Left forelimb (tissue), 1 donor: ENCODE measurements around the gene RMND1.

Experiments
- DNase-seq: peaks from one replicate; pipeline ENCODE4 v3.0.0-alpha.2; 2018; ENCODE audit warnings: low spot score

Gene RMND1

DNA sequence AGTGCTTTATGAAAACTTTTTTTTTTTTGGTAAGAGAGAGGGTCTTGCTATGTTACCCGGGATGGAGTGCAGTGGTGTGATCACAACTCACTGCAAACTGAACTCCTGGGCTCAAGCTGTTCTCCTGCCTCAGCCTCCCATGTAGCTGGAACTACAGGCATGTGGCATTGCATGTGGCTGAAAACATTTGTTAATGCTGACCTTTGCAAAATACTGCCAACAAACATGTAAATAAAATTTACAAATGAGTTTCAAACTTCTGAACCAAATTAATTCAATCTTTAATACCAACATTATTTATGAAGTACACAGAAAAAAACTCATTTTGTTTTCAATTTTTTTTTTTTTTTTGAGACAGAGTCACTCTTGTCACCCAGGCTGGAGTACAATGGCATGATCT, 34.4 kb downstream of the RMND1 start:
- no peak for DNase-seq

DNA sequence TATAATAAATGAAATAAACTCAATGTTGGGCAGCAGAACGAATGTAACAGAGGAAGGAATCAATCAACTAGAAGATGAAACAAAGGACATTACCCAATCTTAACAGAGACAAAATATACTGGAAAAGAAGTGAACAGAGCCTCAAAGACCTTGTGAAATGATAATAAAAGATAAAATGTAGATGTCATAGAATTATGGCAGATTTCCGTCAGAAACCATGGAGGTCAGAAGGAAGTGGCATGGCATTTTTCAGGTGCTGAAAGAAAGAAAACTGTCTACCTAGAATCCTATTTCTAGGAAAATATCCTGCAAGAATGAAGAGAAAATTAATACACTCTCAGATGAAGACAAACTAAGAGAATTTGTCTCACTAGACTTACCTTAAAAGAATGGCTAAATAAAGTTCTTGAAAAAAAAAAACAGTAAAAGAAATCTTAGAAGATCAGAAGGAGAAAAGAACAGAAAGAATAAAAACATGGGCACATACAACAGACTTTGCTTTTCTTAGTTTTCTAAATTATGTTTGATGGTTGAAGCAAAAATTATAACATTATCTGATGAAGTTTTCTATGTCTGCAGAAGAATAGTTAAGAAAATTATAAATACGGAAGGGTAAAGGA, 37.2 kb downstream of the RMND1 start:
- DNase-seq: no peak

DNA sequence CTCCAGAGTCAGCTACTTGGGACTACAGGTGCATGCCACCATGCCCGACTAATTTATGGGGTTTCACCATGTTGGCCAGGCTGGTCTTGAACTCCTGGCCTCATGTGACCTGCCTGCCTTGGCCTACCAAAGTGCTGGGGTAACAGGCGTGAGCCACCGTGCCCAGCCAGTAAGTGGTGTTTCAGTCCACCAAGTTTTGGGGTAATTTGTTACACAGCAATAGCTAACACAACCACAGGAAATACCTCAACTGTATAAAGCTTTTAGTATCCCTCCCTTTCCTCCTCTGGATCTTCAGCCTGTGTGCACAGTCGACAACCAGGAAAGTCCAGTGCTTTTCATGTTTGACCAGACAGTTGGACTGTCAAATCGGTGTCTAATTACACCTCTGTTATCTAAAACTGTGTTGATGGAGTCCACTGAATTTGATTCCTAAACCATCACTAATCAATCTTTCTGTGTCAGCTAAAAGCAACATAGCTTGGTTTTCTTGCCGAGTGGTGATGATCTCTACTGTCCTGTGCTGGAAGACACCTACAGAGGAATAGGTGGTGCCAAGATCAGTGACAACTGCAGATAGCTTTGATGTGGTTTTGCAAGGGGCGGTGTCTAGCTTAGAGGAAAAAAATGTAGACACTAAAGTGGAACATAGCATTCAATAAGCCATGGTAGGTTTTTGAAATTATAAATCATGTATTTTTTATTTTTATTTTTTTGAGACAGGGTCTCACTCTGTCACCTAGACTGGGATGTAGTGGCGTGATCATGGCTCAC, 38.4 kb downstream of the RMND1 start:
- no peak for DNase-seq

DNA sequence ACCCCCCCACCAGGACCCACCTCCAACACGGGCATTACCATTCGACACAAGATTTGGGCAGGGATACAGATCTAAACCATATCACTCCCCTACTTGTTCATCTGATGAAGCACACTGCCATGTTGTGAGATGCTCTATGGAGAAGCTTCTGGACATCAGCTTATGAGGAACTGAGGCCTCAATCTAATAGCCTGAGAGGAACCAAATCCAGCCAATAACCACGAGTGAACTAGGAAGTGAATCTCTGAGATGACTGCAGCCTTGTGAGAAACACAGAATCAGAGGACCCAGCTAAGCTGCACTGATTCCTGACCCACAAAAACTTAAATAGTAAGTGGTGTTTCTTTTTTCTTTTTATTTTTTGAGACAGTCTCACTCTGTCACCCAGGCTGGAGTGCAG, 39.0 kb downstream of the RMND1 start:
- no peak for DNase-seq

DNA sequence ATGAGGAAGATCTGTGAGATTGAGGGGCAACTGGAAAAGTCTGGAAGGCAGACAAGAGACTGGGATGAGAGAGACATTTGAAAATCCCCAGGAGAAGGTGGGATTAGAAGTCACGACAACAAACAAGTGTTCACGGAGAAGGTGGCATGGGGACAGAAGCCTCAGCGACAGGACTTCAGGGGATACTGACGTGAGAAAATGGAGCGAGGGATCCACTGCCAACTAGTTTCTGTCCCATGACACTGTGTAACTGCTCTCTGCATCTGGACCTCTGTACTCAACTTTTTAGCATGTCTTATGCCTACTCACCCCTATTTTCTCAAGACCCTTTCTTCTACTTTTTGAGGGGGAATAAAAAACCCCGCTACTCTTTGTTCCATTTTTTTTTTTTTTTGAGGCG, 42.2 kb downstream of the RMND1 start:
- DNase-seq: no peak

DNA sequence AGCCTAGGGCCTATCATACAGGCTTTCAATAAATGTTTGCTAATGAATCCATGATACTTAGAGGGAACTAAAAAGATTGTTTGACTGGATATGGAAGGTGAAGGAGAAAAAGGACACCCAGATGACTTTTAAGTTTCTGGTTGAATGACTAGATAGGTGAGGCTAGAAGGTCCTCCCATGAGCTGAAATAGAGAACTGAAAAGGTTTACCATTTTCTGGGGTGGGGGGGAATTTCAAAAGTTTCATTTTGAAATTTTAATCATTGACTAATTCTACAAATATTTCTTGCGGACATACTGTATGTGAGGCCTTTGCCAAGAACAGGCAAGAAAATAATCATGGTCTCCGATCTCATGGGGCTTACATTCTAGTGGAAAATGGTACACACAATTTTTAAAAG, 42.7 kb downstream of the RMND1 start:
- no peak for DNase-seq

DNA sequence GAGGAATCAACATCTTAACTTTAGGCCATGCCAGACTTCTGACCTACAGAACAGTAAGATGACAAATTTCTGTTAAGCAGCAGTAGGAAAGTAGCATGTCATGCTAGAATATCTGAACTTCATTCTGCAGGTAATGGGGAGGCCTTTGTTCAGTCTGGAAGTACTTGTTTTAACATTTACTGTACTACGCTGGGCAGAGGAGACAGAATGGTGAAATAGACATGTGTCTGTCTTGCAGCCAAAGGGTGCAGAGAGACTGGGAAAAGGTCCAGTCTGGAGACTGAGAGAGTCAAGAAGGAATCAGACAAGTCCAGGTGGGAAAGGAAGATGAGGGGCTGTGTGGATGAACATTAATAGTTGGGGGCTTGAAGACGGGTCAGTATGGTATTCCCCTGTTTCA, 43.1 kb downstream of the RMND1 start:
- DNase-seq: no peak

DNA sequence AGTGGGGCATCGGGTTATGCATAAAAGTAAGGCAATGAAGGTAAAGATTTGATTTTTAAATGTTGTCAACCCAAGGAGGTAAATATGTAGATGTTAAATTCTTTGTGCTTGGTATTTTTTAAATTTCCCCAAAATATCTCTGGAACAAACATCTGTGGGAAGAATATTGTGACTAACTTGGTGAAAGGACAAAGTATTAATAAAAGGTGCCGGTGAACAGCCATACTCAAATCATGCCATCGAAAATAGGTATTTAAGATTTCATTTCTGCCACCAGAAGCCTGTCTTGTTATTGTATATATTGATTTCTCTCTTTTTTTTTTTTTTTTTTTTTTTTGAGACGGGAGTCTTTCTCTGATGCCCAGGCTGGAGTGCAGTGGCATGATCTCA, 48.0 kb downstream of the RMND1 start:
- no peak for DNase-seq

DNA sequence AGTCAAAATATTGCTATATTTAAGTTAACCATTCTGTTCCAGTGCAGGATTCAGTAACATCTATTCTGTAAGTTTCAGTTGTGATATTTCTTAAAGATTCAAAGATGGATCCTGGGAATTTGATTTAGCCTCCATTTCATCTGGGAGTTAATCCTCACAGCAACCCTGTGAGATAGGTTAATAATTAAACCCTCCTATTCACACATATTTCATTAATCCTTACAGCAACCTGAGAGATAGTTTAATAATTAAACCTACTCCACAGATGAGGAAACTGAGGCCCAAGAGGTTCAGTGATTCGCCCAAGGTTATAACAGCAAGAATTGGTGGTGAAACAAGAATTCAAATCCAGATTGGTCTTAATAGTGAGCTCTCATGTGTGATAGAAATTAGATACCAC, 49.7 kb downstream of the RMND1 start:
- DNase-seq: no peak

DNA sequence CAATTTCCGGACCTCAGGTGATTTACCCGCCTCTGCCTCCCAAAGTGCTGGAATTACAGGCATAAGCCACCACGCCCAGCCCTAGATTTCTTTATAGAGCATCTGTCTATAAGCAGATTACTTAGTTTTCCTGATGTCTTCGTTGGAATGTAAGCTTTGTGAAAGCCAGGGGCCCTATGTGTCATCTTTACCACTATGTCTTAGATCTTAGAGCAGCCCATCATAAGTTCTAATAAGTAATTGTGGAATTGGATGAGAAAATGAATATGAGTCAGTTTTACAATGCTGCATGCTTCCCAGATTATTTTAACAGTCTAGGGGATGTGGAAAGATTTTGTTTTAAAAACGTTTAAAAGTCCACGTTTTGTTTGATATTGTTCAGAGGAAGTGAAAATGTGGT, 51.5 kb downstream of the RMND1 start:
- no peak for DNase-seq

DNA sequence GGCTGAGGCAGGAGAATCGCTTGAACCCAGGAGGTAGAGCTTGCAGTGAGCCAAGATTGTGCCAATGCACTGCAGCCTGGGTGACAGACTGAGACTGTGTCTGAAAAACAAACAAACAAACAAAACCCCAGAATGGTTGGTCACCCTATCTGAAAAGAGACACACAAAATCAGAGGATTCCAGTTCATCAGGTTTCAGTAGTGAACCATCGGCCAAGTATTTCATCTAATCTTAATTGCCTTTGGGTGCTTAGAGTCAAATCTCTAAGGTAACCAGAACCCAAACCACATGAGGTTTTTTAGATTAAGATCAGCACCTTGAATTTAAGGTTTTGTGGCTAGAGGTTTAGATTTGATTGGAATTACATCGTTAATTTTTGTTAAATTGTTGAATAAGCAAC, 52.2 kb downstream of the RMND1 start:
- DNase-seq: no peak

DNA sequence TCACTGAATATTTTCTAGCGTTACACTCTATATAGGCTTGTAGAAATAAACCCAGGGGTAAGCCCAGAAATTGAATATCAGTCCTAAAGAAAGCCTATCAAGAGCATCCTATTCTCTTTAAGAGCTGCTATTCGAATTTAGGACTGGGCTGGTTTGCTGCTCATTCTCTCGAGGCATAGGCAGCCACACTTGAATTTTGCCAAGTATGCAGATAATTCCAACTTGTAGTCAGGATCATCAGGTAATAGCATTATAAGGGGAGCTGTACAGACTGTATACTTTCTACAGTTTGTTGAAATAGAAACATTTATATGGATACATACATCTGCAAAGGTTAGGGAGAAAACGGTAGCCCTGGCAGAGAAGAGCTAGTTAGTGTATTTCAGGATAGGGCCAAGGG, 58.5 kb downstream of the RMND1 start:
- no peak for DNase-seq

DNA sequence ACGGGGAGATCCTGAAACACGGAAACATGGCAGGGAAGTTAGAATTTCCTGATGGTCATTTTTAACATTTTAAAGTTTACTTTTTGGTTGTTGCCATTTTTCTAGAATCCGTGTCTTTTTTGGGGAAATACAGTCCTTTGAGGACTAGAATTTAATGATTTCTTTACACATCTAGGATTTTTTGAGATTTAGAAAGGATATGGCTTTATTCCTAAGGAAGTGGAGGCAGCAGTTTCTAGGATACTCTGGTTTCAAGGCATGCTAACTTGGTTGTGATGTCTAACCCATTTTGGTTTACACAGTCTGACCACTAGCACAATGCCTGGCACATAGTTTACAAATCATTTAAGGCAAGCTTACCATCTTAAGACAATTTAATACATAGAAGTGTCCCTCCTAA, 59.5 kb downstream of the RMND1 start:
- DNase-seq: no peak

DNA sequence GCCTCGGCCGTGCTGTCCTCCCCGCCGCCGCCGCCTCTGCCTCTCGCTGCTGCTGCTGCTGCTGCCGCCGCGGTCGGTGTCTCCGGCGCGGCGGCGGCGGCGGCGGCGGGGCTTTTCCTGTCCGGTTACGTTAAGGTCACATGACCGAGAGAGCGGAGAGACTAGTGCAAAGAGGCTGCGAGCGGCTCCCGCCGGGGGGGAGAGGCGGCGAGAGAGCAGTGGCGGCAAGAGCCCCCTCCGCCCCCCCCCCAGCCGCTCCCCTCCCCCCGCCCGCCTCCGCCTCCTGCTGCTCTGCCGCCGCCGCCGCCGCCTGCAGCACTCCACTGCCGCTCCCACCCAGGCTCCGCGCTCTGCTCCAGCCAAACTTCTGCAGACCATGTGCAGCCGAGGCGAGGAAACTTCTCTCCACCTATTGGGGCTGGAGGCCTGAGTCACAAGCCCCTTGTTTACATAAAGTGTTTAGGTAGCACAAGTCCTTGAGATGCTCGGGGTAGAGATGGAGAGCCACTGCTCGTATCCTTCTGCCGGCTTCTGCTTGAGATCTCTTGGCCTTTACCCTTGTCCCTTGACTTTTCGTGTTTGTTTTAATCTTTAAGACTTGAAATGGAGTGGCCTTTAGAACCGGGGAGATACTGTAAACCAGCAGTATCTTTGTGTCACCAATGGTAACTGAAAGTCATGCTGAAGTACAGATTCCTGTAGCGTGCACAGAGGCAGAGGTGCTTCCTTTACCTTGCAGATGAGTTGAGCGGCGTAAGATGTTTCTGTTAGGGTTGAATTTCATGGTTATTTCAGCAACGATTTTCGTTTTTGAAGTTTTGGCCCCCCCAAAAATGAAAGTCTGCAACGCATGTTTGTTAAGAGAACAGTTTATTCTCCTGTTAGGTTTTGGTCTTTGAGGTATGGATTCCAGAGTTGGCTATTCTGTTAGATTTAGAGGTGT, 60.2 kb downstream of the RMND1 start, which contains the start of gene ZBTB2:
Gene ZBTB2 (minus strand): TSS at position 89 of the 943 bp plus-strand sequence. CDS start 17,922 bp downstream, outside the sequence.
- DNase-seq: peak; percentile 80

DNA sequence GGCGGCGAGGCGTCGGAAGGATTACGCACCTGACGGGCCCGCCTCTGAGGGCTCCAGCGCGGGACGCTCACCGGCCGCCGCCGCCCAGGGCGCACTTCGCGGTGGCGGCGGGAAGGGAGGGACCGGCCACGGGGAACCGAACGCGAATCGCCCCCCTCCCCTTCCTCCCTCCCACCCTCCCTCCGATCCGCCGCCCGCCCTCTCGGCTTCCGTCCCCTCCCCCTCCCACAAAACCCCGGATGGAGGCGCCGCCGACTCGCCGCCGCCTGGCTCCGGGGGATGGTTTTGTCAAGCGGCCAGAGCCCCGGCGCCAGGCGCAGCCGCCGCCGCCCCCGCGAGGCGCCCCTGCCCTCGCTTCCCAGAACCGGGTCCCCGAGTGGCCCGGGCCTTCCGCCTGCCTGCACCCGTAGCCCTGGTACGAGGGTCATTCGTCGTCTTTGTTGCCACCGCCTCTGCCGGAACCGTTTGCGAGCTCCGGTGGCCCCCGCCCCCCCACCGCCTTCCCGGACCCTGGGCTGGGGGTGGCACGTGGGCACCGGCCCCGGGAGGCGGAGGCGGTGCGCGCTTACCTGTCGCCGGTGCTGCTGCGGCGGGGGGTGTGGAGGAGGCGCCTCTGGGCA, 61.0 kb downstream of the RMND1 start:
- DNase-seq: peak; percentile 89

DNA sequence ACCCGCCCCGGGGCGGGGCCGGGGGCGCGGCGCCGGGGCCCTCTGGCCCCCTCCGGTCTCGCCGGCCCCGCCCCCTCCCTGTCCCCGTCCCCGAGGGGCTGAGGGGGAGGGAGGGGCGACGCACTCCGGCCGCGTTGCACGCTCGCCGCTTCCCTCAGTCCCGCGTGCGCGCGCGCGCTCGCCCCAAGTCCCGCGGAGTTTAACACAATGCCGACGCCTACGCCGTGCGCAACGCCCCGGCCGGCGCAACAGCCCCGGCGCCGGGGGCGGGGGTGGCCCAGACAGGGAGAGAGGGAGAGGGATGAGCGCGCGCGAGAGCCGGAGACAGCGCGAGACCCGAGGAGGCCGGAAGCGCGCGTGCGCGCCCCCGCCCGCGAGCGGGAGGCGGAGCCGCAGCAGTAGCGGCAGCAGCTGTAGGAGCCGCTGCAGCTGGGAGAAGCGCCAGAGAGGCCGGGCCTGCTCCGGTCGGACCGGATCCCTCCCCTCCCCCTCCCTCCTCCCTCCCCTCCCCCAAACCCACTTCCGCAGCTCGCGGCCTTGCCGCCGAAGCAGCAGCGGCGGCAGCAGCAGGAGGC, 61.6 kb downstream of the RMND1 start:
- peak; percentile 99 for DNase-seq

DNA sequence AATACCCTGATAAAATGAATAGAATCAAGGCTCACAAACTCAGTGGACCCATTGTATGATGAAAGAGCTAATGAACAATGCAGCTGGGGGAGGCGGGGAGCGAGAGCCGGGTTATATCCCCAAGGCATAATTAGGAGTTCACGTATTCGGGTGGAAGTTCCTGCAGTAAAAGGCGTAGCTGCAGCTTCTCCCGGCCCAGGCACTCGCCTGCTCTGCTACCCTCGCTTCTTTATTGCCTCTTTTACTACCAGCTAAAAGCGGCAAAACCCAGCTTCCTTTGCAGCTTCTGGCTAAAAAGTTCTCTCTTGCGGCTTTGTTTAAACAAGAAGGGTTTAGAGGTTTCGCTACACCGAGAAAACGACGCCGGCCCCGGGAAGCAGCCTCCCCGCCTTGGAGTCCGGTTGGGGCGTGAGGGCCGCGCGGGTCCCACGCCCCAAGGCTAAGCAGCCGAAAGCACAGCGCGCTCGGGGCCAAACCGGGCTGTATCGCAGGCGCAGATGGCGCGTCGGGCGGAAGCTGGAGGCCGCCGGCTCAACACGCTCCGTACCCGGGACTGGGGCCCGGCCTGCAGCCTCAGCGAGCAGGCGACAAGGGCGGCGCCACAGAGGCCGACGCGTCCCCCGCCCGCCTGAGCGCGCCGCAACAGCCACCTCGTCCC, 62.2 kb downstream of the RMND1 start:
- no peak for DNase-seq

DNA sequence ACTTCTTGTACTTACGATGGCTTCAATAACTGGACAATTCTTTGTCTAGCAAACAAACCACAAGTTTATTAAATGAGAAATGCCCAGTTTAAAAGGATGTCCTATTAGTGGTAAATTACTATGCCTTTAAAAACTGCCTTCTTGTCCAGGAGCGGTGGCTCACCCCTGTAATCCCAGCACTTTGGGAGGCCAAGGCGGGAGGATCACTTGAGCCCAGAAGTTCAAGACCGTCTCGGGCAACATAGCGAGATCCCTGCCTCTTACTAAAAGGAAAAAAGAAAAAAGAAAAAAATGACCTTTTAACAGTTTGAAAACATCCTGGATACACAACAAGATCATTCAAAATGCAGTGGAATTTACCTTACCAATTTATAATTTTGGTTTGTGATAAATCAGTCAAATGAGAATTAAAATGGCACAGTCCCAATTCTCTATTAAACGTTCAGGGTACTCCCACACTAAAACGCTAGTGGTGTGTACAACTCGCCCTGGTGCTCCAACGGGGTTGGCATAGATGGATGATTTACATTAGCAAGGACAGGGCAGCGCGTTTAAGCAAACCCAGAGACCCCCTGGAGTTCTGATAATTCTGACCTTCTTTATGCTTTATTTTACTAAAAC, 62.8 kb downstream of the RMND1 start:
- no peak for DNase-seq

DNA sequence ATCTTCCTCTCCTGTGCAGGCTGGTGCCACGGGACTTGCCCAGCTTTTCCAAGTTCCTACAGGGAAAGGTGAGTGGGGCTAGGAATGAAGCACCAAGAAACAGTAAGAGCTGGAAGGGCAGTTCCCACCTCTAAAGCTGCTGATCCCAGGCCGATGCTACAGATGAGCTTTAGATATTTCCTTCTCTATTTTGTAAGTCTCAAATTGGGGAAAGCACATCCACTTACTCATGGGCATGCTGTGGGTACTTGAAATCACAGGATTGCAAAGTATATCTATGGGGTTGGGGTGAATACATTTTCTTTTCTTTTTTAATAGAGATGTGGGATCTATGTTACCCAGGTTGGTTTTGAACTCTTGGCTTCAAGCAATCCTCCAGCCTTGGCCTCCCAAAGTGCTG, 63.7 kb downstream of the RMND1 start:
- DNase-seq: no peak

DNA sequence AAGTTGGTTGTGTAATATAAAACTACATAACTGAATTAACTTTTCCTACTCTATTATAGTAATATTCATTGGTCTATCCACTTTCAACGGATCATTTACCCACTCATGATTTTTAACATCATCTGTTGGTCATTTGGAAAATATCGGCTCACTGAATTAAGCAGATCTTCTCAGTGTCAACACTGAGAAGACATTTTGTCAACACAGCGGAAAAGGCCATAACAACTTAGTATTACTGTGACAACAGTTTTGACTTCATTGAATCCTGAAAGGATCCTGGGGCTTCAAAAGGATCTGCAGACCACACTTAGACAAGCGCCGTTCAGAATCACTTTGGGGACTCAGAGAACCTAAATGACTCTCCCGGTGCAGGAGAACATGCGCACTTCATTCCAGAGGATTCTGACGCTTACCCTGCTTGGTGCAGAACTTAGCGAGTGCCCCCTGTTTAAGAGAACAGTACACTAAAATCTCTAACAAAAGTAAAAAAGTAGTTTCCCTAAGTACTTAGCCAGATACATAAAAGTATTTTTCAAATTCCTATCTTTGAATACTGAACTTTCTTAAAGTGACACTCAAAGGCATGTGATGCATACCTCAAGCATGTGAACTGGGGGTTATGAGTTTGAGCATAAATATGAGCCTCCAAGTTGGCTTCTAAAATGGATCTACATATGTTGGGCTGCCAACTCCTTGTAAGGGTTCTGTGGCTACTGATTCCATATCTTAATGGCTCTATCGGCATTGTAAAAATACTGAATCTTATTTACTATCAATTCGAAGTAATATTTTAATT, 64.6 kb downstream of the RMND1 start:
- DNase-seq: no peak
